Measurements from ENCODE around the gene HPGD.

The HPGD gene

DNA sequence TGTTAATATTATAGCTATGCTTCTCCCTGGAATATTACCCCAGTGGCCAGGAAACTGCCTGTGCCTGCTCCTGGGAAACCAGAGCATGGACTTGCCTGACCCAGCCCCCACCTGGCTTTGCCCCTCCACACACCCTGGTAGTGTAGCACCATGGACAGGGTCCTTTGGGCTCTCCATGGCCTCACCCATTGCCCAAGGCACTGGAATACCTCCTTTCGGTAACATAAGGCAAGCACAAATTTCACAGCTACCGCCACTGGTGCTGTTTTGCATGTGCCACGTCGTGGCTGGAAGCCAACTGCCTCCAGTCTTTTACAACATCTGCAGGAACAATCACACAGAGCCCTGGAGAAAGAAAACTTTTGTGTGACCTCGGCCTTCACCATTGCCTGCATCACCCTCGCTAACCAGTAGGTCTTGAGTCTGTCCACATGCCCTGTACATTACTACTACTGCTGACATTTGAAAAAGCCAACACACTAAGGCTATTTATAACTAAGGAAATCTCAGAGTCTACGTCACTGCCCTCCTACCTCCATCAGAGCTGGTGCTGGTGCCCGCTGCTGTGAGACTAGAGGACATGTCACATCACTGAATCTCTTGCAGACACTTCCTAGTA, 47.7 kb downstream of the HPGD start:
- no peak for DNase-seq (ENCODE audit: low spot score)

DNA sequence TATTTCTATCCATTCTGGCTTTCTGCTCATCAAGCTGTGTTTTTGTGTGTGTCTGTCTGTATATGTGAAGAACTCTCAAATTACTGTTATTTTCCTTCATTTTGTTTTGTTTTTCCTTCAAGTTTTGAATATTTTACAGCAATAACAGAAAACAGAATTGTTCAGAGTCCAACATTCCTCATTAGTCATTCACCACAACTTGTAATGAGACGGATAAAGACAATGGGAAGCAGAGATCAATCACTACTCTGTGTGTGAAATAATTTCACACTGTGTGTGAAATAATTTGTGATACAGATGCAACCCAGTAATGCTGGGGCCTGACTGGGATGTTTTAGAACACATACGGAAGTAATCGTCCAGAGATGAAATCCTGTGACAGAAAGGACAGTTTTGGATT, 55.2 kb downstream of the HPGD start:
- no peak for DNase-seq (ENCODE audit: low spot score)

DNA sequence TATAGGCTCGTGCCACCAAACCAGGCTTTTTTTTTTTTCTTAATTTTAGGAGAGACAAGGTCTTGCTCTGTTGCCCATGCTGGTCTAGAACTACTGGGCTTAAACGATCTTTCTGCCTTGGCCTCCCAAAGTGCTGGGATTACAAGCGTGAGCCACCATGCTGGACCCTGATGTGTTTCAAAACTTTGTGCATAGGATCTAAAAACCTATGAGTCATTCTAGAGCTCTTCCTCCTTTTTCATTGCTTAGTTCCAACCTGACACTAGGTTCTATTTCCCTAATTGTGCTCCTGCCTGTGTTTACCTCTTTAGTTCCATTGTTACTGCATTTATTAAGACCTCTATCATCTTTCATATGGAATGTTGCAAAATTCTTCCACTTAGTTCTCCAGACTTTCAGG, 57.3 kb downstream of the HPGD start:
- DNase-seq (ENCODE audit: low spot score) = no peak

DNA sequence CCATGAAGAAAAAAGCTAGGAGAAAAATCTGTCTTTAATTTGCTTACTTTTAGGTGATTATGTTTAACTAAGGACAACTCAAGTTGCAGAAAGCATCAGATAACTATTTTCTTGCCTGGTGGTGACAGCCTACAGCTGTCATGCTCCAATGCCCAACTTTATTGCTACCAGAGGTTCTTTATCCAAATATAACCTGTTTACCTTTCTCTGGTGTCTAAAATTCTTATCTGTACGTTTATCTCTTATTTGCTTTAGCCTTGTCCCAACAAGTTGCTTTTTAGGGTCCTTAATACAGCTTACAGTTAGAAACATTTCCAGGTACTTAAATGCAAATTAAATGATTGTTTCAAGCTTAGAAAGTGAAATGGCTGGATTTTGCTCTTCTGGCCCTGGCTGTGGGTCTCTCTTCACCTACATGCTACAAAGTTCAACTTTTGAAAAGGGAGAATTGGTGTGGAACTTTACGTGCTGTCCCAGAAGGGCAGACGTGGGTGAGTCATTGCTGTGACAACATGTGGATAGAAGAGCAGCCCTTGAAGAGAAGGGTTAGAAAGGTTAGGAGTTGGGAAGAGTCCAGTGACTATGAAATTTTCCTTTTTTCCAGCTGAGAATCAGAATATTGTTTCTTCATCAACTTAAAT, 60.7 kb downstream of the HPGD start:
- DNase-seq (ENCODE audit: low spot score) = no peak

DNA sequence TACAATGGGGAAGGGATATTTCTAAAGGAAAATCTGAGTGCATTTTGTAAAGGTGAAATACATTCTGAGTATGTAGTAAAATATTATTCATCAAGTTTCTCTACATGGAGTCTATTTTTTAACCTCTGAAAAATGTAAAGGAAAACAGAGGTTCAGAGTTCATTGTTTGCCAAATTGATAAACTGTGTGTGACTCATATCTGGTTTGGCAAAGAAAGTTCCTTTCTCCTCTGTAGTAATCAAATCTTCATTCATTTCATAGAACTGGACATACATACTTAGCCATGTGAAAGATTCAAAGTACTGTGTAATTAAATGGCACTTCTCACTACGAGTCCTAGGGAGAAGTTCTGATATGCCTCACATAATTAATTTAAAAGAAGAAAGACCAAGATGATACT, 61.6 kb downstream of the HPGD start:
- DNase-seq (ENCODE audit: low spot score) = no peak

DNA sequence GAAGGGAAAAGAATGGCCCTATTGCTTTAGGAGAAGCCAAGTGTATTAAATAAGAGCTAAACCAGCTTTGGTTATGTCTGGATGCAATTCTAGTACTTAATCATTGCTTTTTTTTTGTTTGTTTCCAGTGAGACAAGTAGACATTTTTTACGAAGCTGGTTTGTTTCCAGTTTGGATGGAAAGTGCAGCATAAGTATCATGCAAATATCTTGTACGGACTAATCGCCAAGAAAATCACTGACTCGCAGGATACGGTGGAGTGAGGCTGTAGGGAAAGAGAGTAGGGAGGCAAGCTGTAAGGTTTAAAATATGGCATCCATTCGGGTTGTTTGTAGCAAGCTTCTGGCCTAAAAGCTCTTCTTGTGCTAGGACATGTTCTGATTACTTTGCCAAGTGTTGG, 64.8 kb downstream of the HPGD start:
- DNase-seq (ENCODE audit: low spot score) = no peak

DNA sequence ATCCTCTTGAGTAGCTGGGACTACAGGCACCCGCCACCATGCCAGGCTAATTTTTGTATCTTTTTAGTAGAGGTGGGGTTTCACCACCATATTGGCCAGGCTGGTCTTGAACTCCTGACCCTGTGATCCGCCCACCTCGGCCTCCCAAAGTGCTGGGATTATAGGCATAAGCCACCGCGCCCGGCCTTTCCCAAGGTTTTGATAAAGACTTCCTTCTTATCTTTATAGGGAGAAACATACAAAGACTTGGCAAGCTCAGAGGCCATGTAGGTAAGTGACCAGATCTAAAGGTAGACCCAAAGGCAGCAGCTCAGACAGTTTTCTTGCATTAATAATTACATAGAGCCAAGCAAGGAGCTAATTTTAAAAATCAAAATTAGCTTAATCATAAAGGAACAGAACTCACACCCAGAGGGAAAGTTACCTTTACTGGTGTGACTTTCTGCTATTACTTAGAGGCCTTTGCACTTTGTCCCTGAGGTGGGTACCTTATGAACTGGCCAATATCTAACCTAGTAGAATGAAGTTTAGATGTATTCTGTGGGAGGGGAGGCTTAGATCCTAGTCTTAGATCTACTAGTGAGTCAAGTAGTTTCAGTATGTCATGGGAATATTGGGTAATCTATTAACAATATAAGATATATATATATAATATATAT, 67.3 kb downstream of the HPGD start:
- DNase-seq (ENCODE audit: low spot score) = no peak

DNA sequence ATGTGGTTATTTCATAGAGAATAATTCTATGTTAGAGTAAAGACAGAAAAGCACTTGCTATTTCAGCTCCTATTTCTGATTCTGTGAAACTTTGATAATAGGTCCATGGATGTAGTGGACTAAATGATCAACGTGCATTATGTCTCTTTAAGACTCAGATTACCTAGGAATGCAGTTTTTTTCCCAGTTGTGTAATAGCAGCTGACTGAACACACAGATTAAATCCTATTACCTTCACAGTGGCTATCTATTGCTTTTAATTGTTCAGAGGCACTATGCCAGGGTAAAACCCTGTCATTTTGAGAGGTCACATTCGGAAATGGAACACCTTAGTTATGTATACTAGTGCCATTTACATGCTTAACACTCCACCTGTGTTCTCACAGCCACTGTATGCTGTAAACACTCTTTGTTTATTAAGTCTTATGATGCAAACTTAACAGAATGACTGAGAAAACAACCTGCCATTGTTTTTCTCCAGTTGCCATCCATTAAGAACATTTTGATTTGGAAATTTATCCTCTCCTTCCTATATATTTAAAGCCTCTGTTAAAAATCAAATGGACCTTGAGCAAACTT, 70.5 kb downstream of the HPGD start:
- no peak for DNase-seq (ENCODE audit: low spot score)

DNA sequence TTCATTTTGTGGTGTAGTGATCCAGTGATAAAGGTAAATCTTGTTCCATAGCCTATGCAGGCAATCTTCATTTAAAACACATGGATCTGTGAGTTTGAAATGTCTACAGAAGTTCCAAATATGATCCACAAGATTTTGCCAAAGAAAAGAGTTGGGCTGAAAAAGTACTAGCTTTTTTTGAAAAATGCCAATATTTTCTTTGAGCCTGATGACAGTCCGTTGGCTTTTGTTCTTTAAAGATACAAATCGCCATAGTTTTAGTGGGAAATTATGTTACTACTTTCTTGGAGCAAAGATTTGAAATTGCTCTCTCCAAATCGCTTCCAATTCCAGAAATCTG, 71.5 kb downstream of the HPGD start:
- DNase-seq (ENCODE audit: low spot score) = no peak

DNA sequence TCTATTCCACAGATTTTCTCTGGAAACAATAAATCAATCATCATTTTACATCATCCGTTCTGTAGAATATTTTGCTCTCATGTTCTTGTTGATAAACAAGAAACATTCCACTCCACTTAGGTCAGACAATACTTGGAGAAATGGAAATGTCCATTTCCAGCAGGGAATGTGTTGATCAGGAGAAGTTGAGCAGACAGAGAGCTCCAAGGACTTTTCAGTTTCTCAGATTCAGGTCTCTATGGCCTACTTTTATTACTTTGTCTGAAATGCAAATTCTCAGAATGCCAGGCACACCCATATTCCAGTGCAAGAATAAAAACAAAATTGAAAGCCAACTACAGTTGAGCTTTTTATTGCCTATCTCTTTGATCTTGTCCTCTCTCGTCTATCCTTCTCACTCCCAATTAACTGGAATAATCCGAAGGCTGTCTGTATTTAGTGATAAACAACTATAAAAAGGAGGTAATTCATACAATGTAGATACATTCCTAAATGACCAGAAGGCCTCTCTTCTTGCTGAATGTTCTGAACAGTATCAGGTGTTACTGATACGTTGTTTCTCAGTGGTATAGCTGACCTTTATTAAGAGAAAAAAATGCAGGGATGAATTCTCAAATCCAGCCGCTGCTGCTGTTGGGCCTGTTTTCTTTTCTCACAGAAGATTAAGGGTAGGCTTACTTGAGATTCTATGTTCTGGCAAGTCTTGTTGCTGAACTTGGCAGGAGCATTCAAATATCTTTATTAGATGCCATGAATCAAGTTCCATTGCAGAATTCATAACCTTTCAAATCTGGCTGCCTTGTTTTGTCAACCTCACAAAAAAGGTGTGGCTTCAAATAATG, 72.1 kb downstream of the HPGD start:
- no peak for DNase-seq (ENCODE audit: low spot score)

DNA sequence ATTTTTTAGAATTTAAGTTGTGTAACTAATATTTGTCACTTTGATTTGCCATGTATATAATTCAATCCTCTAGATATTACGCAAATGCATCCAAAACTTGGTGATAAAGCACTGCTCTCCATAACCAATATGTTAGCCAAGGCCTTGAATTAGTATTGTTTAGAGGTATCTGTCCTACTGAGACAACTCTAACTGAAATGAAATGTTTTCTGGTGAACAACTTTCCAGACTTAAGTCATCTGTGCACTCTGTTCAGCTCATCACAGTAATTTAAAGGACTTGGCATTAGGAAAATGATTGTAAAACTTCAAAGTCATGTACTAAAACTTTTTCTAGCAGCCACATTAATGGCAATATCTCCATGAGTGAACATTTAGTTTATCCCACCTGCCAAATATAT, 73.1 kb downstream of the HPGD start:
- no peak for DNase-seq (ENCODE audit: low spot score)

DNA sequence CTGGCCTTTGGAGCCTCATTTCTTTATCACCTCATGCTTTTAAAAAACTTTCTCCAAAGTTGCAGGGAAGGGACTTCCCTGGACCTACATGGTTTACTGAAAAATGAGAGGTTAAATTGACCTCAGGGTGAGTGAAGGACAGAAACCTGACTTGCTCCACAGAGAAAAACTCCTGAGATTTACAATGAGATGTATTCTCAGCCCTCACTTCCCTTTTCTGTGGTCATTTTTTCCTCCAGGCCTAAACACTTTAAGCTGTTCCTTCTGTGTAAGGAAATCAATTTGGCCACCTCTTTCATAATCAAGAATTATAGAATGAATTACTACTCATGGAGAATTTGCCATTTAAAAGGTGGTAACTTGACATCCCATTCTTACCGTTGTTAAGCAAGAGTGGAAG, 77.9 kb downstream of the HPGD start:
- no peak for DNase-seq (ENCODE audit: low spot score)
